ENCODE results near the gene DEPDC5. TPM values are rescaled to one million over a fixed set of nuclear protein-coding genes. Genes with fewer than 3 reads are reported as not detected.

The DEPDC5 gene
- total RNA-seq, 4 donors from 2014 or later, result 18.0 to 33.9 (median 23.5) TPM

- Histone ChIP-seq H3K4me1 (peaks cover 0 to 23% (median 17%) of the 10 kb centered on the region in 4 donors), H3K9me3 (no peaks in the 10 kb centered on the region), H3K36me3 (no peaks in the 10 kb centered on the region), H3K4me3 (no peak overlapping the region), H3K27me3 (no peaks in the 10 kb centered on the region), H3K27ac (no peak overlapping the region)
- TF ChIP-seq POLR2A (IDR thresholded peaks at IDR 0.05) (no peak), CTCF (IDR thresholded peaks at IDR 0.05) (no peak), EP300 (IDR thresholded peaks at IDR 0.05) (no peak)
- WGBS, 2 donors, result 80 to 86% methylated on average over 5 of the region's 5 CpGs
- no peak for DNase-seq (ENCODE audit: low spot score in 2 of 2)
Observed at GRCh38 chr22:31942091-31942490, 188.3 kb downstream of the DEPDC5 start.

GRCh38 chr22:31943206-31943977, 189.6 kb downstream of the DEPDC5 start:
- Histone ChIP-seq H3K27ac (peak overlapping the region; percentile 95 to 97 (median 96)), H3K9me3 (no peaks in the 10 kb centered on the region), H3K27me3 (no peaks in the 10 kb centered on the region), H3K36me3 (peaks cover 0 to 11% (median 0%) of the 10 kb centered on the region in 3 donors), H3K4me1 (peaks cover 0 to 36% (median 22%) of the 10 kb centered on the region in 4 donors), H3K4me3 (peak overlapping the region; percentile 48 to 91 (median 81))
- no peak for DNase-seq (ENCODE audit: low spot score in 2 of 2)
- whole genome bisulfite sequencing, 2 donors, result 58 to 97% methylated on average over 4 to 8 of the region's 15 CpGs
- TF ChIP-seq CTCF (IDR thresholded peaks at IDR 0.05), result no peak
- no peak for TF ChIP-seq EP300 (IDR thresholded peaks at IDR 0.05)
- TF ChIP-seq POLR2A (IDR thresholded peaks at IDR 0.05), result no peak

DNA sequence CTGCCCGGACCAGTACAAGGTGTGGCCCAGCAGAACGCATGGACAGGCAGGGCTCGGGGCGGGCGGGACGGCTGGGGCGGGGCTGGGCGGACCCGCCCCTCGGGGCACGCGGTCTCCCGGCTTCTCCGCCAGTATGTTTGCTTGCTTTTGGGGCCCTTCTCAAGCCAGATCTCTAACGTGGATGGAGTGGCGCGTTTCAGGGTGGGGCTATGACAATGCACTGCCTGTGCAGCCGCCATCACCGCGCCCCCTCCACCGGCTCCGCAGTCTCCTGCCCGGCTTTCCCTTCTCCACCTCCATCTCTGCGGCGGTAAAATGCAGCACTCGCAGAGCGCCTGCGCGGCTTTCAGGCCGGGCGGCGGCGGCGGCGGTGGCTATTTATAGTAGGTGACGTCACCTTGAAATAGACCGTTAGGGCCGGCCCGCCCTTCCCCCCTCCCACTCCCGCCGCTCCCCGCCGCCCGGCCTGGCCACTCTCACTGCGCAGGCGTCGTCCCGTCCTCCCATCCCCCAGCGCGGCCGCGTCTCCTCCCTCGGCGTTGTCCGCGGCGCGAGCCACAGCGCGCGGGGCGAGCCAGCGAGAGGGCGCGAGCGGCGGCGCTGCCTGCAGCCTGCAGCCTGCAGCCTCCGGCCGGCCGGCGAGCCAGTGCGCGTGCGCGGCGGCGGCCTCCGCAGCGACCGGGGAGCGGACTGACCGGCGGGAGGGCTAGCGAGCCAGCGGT, 190.3 kb downstream of the DEPDC5 start, which contains the start of gene YWHAH:
Gene YWHAH (plus strand): TSS at position 558 of the 722 bp plus-strand sequence. CDS start 199 bp downstream, outside the sequence.
- H3K27ac ChIP-seq, result peak within 1 kb of the TSS; percentile 95 to 98 (median 97)
- peak within 1 kb of the TSS; percentile 61 to 91 (median 81) for H3K4me3 ChIP-seq
- WGBS, 2 donors, result 0% methylated on average over 27 to 43 of the region's 86 CpGs
- TF ChIP-seq POLR2A (IDR thresholded peaks at IDR 0.05) (peak; percentile 86 to 95), CTCF (IDR thresholded peaks at IDR 0.05) (peak in 2 of 5 experiments; percentile 30 to 44), EP300 (IDR thresholded peaks at IDR 0.05) (peak; percentile 52 to 87)
- H3K4me1 ChIP-seq, result peaks cover 0 to 37% (median 23%) of the 10 kb centered on the region in 4 donors
- H3K36me3 ChIP-seq, result peaks cover 0 to 17% (median 0%) of the 10 kb centered on the region in 3 donors
- H3K27me3 ChIP-seq, result no peaks in the 10 kb centered on the region
- peak; percentile 92 to 95 for DNase-seq (ENCODE audit: low spot score in 2 of 2)
- H3K9me3 ChIP-seq, result no peaks in the 10 kb centered on the region

GRCh38 chr22:31944700-31945442, 191.1 kb downstream of the DEPDC5 start:
- TF ChIP-seq POLR2A (IDR thresholded peaks at IDR 0.05), result no peak
- TF ChIP-seq CTCF (IDR thresholded peaks at IDR 0.05), result no peak
- peak in 1 of 2 donors; percentile 21 for TF ChIP-seq EP300 (IDR thresholded peaks at IDR 0.05)
- H3K27me3 ChIP-seq, result no peaks in the 10 kb centered on the region
- H3K4me1 ChIP-seq, result peaks cover 0 to 39% (median 25%) of the 10 kb centered on the region in 4 donors
- peak overlapping the region; percentile 95 to 98 (median 97) for H3K27ac ChIP-seq
- H3K9me3 ChIP-seq, result no peaks in the 10 kb centered on the region
- H3K4me3 ChIP-seq, result peak overlapping the region; percentile 61 to 91 (median 81)
- WGBS, 2 donors, result 0 to 1% methylated on average over 24 to 28 of the region's 76 CpGs
- DNase-seq (ENCODE audit: low spot score in 2 of 2), result peak in 1 of 2 donors; percentile 33
- peaks cover 0 to 22% (median 0%) of the 10 kb centered on the region in 3 donors for H3K36me3 ChIP-seq

Measured in tibial nerve (tissue), 4 donors.